ENCODE results near the gene ADGRA1. TPM values are rescaled to one million over a fixed set of nuclear protein-coding genes. Genes with fewer than 3 reads are reported as not detected.

The ADGRA1 gene
- total and polyA plus RNA-seq, 10 of the 15 experiments (the other 5 are each of a cell fraction or from before 2014, with no cell fraction given) = not detected

DNA sequence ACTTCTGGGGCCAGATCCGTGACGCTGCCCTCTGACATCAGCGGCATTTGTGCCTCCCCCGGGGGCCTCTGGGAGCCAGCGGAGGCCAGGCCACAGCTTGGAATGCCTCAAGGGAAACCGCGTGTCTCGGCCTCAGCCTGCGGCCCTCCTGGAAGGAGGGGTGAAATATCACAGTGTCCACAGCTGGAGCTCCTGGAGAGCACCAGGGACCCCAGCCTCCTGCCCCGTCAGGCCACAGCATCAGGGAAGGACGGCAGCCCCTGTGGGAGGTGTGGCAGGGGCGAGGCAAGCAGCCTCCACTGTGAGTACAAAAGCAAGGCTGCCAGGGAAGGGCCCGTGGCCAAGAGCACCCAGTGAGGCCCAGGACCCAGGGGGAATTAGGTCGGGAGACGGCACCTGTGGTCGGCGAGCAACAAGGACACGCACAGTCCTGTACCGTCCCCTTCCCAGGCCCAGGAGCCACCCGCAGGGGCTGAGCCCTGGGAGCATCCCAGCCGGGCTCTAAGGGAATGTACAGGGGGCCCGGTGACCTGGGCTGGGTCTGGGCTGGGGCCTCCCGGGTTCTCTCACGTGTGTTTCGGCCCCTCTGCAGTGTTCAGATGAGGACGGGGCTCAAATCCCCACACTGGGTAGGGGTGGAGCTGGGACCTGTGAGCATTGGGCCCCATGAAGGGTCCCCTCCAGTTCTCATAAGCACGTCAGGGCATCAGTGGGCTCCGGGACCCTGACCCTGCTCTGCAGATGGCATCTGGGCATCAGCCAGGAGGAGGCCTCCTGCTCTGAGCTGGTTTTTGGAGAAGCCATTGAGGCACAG lies 53.6 kb downstream of the ADGRA1 start (continued):
- TF ChIP-seq, protein P1, sequence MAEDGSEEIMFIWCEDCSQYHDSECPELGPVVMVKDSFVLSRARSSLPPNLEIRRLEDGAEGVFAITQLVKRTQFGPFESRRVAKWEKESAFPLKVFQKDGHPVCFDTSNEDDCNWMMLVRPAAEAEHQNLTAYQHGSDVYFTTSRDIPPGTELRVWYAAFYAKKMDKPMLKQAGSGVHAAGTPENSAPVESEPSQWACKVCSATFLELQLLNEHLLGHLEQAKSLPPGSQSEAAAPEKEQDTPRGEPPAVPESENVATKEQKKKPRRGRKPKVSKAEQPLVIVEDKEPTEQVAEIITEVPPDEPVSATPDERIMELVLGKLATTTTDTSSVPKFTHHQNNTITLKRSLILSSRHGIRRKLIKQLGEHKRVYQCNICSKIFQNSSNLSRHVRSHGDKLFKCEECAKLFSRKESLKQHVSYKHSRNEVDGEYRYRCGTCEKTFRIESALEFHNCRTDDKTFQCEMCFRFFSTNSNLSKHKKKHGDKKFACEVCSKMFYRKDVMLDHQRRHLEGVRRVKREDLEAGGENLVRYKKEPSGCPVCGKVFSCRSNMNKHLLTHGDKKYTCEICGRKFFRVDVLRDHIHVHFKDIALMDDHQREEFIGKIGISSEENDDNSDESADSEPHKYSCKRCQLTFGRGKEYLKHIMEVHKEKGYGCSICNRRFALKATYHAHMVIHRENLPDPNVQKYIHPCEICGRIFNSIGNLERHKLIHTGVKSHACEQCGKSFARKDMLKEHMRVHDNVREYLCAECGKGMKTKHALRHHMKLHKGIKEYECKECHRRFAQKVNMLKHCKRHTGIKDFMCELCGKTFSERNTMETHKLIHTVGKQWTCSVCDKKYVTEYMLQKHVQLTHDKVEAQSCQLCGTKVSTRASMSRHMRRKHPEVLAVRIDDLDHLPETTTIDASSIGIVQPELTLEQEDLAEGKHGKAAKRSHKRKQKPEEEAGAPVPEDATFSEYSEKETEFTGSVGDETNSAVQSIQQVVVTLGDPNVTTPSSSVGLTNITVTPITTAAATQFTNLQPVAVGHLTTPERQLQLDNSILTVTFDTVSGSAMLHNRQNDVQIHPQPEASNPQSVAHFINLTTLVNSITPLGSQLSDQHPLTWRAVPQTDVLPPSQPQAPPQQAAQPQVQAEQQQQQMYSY (CRISPR knock-in tag; IDR thresholded peaks at IDR 0.05) = no peak
- TF ChIP-seq TBL1XR1 (IDR thresholded peaks at IDR 0.05; ENCODE audit: low read depth, low read length) = no peak
- no peak for TF ChIP-seq EP300 (IDR thresholded peaks at IDR 0.05; ENCODE audit: borderline replicate concordance in 1 of 2, control insufficient read depth in 1 of 2, low read depth in 2 of 2, low read length in 2 of 2)

DNA sequence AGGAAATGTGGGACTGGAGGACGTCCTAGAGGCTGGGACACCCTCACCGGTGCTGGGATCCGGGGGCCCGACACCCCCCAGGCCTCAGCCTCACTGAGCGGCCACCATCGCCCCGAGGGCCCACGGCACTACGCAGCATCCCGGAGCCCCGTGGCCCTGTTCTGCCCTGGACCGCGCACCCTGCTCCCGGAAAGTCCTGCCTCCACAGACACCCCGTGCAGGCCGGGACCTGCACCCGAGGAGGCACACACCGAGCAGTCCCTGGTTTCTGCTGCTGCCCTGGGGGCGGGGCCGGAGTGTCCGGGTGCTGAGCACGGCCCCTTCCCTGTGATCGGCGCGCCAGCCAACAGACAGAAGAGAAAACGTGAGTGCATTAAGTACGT lies 54.2 kb downstream of the ADGRA1 start:
- Histone ChIP-seq H2AFZ (ENCODE audit: control insufficient read depth, low read depth, low read length) (no peak overlapping the region), H3K27me3 (replicated peaks in 1 of 2; ENCODE audit: control insufficient read depth in 2 of 2, insufficient read depth in 2 of 2, low read length in 1 of 2) (no peaks in the 10 kb centered on the region), H3K9ac (ENCODE audit: control insufficient read depth, insufficient read depth, low read length) (no peak overlapping the region), H4K20me1 (ENCODE audit: control insufficient read depth, insufficient read depth) (no peaks in the 10 kb centered on the region), H3K36me3 (ENCODE audit: control insufficient read depth in 2 of 2, insufficient read depth in 2 of 2, low read length in 1 of 2) (no peaks in the 10 kb centered on the region), H3K4me3 (no peak overlapping the region), H3K27ac (ENCODE audit: control insufficient read depth, insufficient read depth) (no peak overlapping the region), H3K4me2 (ENCODE audit: control insufficient read depth, insufficient read depth) (no peak overlapping the region), H3K4me1 (ENCODE audit: control insufficient read depth, insufficient read depth, low read length) (no peaks in the 10 kb centered on the region), H3K79me2 (ENCODE audit: control insufficient read depth, insufficient read depth, low read length) (no peaks in the 10 kb centered on the region), H3K9me3 (replicated peaks; ENCODE audit: control insufficient read depth, insufficient read depth, low read length) (no peaks in the 10 kb centered on the region)
- ChIA-PET CTCF (interaction anchor here (1.7 kb wide), 1 partner anchor 238 kb away, joined by 4 read pairs; no protein-coding TSS in a partner anchor), SMC1A (ENCODE audit: uncharacterized antibody, unreplicated experiment) (no interaction called here), POLR2A (no interaction called here), RAD21 (ENCODE audit: unreplicated experiment) (no interaction called here)
- FAIRE-seq (no peak), ATAC-seq (no peak), DNase-seq (ENCODE audit: low read depth, low spot score) (no peak)
- in situ Hi-C loops (cut with MboI) = loop anchor here (5.0 kb wide), 1 partner anchor 165 kb away; the partner anchor contains the start of genes TUBGCP2 and ZNF511
- BruUV-seq (replicated peaks) = no TSS peak
- WGBS (ENCODE audit: insufficient coverage, insufficient replicate concordance, low lambda C conversion rate, missing lambda C conversion rate) = 64% methylated on average over 27 of the region's 27 CpGs
- intact Hi-C loops (cut with micrococcal nuclease; ENCODE audit: unreplicated experiment) = no loop called here
- TF ChIP-seq MEF2A (IDR thresholded peaks at IDR 0.05; ENCODE audit: insufficient read depth, low read depth, low read length) = no peak
- no peak for TF ChIP-seq TCF3 (IDR thresholded peaks at IDR 0.05; ENCODE audit: borderline replicate concordance, insufficient read depth, low read depth, low read length)
- no peak for TF ChIP-seq RELA (IDR thresholded peaks at IDR 0.05; ENCODE audit: borderline replicate concordance, partially characterized antibody)
- no peak for TF ChIP-seq TBL1XR1 (IDR thresholded peaks at IDR 0.05; ENCODE audit: low read depth, low read length)
- no peak for TF ChIP-seq CBX3 (IDR thresholded peaks at IDR 0.05; ENCODE audit: borderline replicate concordance, low read depth)
- no peak for TF ChIP-seq HCFC1 (IDR thresholded peaks at IDR 0.05; ENCODE audit: low read length)
- TF ChIP-seq YY1 (IDR thresholded peaks at IDR 0.05; ENCODE audit: low read depth, low read length) = no peak
- no peak for TF ChIP-seq CBFB (IDR thresholded peaks at IDR 0.05; ENCODE audit: low read depth)
- no peak for TF ChIP-seq BHLHE40 (IDR thresholded peaks at IDR 0.05; ENCODE audit: borderline replicate concordance in 1 of 2, low read depth in 2 of 2, low read length in 1 of 2)
